Activated T-helper 2 cell treated with anti-CD3 and anti-CD28 coated beads, Interferon-gamma antibody, Interleukin-2, Interleukin-4, amounts not matched to agents 10 μg/mL and 5 μg/mL and 100 μg/mL, durations not matched to agents 14 hours and 24 hours and 36 hours (primary cell): Measurements from ENCODE around the gene GAN. TPM values are rescaled to one million over a fixed set of nuclear protein-coding genes. Genes with fewer than 3 reads are reported as not detected.
"Not testable (repeated sequence)": the region's sequence is repeated elsewhere in the genome, so short reads cannot be mapped to it uniquely, and the experiment has no call there.

ENCODE experiments used
- DNase-seq: peaks from one replicate; pipeline ENCODE4 v3.0.0; 2021; ENCODE audit warnings: low spot score
- H3K27ac Mint-ChIP-seq: one replicate; pipeline ENCODE4 v1.8.0; 2021; ENCODE audit warnings: mixed read lengths
- H3K27me3 Mint-ChIP-seq: one replicate; pipeline ENCODE4 v1.8.0; 2021; ENCODE audit warnings: low read depth, mixed read lengths
- H3K36me3 Mint-ChIP-seq: one replicate; pipeline ENCODE4 v1.8.0; 2021; ENCODE audit warnings: low read depth, mixed read lengths
- H3K4me1 Mint-ChIP-seq: one replicate; pipeline ENCODE4 v1.8.0; 2021; ENCODE audit warnings: low read depth, mixed read lengths
- H3K4me3 Mint-ChIP-seq: one replicate; pipeline ENCODE4 v1.8.0; 2021; ENCODE audit warnings: low read depth, mild to moderate bottlenecking, moderate library complexity, mixed read lengths
- H3K9me3 Mint-ChIP-seq: one replicate; pipeline ENCODE4 v1.8.0; 2021; ENCODE audit warnings: mixed read lengths
- intact Hi-C: fragments of 100-400 bp; cut with micrococcal nuclease; formaldehyde crosslinking; loops from one replicate; pipeline ENCODE4 v1.15.1; 2023
- total RNA-seq: library from RNA; stranded (reverse); gene quantifications from 2 replicates; pipeline ENCODE4 v1.2.3, GENCODE V29; 2022

GAN gene
- total RNA-seq, 1 donor from 2014 or later, result 14.6 TPM

- Mint-ChIP-seq H3K27me3 (peaks cover under 1% of the 10 kb centered on the region), H3K9me3 (no peaks in the 10 kb centered on the region), H3K36me3 (no peaks in the 10 kb centered on the region), H3K4me3 (no peak overlapping the region), H3K4me1 (peaks cover 3% of the 10 kb centered on the region), H3K27ac (no peak overlapping the region)
- no peak for DNase-seq
- intact Hi-C loops, result no loop called here
These were observed 82.5 kb downstream of the GAN start for GRCh38 chr16:81397058-81397878.

- H3K9me3 Mint-ChIP-seq, result no peaks in the 10 kb centered on the region
- intact Hi-C loops, result no loop called here
- H3K27me3 Mint-ChIP-seq, result peaks cover 2% of the 10 kb centered on the region
- no peak overlapping the region for H3K27ac Mint-ChIP-seq
- DNase-seq, result no peak
- H3K4me1 Mint-ChIP-seq, result peaks cover 3% of the 10 kb centered on the region
- no peak overlapping the region for H3K4me3 Mint-ChIP-seq
- no peaks in the 10 kb centered on the region for H3K36me3 Mint-ChIP-seq
These were observed 83.2 kb downstream of the GAN start for GRCh38 chr16:81397879-81398520.

GRCh38 chr16:81399909-81400308, 85.1 kb downstream of the GAN start:
- DNase-seq, result no peak
- no peaks in the 10 kb centered on the region for H3K9me3 Mint-ChIP-seq
- intact Hi-C loops, result loop anchor here (5.0 to 10.0 kb wide), 2 partner anchors 33 to 295 kb away; no protein-coding TSS in a partner anchor
- H3K4me1 Mint-ChIP-seq, result peaks cover 2% of the 10 kb centered on the region
- H3K27ac Mint-ChIP-seq, result no peak overlapping the region
- no peaks in the 10 kb centered on the region for H3K36me3 Mint-ChIP-seq
- H3K4me3 Mint-ChIP-seq, result no peak overlapping the region
- H3K27me3 Mint-ChIP-seq, result peaks cover 2% of the 10 kb centered on the region

- Mint-ChIP-seq H3K4me1 (peaks cover 2% of the 10 kb centered on the region), H3K9me3 (no peaks in the 10 kb centered on the region), H3K4me3 (no peak overlapping the region), H3K27ac (no peak overlapping the region), H3K27me3 (peaks cover 4% of the 10 kb centered on the region), H3K36me3 (no peaks in the 10 kb centered on the region)
- intact Hi-C loops, result loop anchor here (5.0 to 10.0 kb wide), 2 partner anchors 34 to 294 kb away; no protein-coding TSS in a partner anchor
- DNase-seq, result no peak
These were observed 86.5 kb downstream of the GAN start for GRCh38 chr16:81401035-81401950.

GRCh38 chr16:81403208-81403600, 88.4 kb downstream of the GAN start:
- Mint-ChIP-seq H3K27me3 (peaks cover 5% of the 10 kb centered on the region), H3K36me3 (no peaks in the 10 kb centered on the region), H3K27ac (no peak overlapping the region), H3K4me3 (no peak overlapping the region), H3K4me1 (peaks cover 2% of the 10 kb centered on the region), H3K9me3 (no peaks in the 10 kb centered on the region)
- no peak for DNase-seq
- intact Hi-C loops, result loop anchor here (1.0 to 10.0 kb wide), 4 partner anchors 36 to 320 kb away; no protein-coding TSS in a partner anchor

GRCh38 chr16:81403601-81404391, 89.0 kb downstream of the GAN start:
- intact Hi-C loops, result loop anchor here (1.0 to 10.0 kb wide), 4 partner anchors 36 to 320 kb away; no protein-coding TSS in a partner anchor
- Mint-ChIP-seq H3K9me3 (no peaks in the 10 kb centered on the region), H3K4me3 (no peak overlapping the region), H3K27ac (no peak overlapping the region), H3K4me1 (peaks cover 2% of the 10 kb centered on the region), H3K36me3 (no peaks in the 10 kb centered on the region), H3K27me3 (peaks cover 8% of the 10 kb centered on the region)
- peak; percentile 71 for DNase-seq

- H3K27me3 Mint-ChIP-seq, result peaks cover 12% of the 10 kb centered on the region
- H3K4me3 Mint-ChIP-seq, H3K9me3 Mint-ChIP-seq, H3K4me1 Mint-ChIP-seq, DNase-seq, H3K36me3 Mint-ChIP-seq, H3K27ac Mint-ChIP-seq: not testable (repeated sequence)
- intact Hi-C loops, result loop anchor here (10.0 kb wide), 1 partner anchor 290 kb away; no protein-coding TSS in a partner anchor
These were observed 90.2 kb downstream of the GAN start for GRCh38 chr16:81405002-81405401.

GRCh38 chr16:81405702-81406113, 90.9 kb downstream of the GAN start:
- H3K9me3 Mint-ChIP-seq, result no peaks in the 10 kb centered on the region
- intact Hi-C loops, result loop anchor here (10.0 kb wide), 1 partner anchor 289 kb away; no protein-coding TSS in a partner anchor
- H3K36me3 Mint-ChIP-seq, result no peaks in the 10 kb centered on the region

GRCh38 chr16:81408409-81408950, 93.7 kb downstream of the GAN start:
- no peaks in the 10 kb centered on the region for H3K9me3 Mint-ChIP-seq
- DNase-seq, result no peak
- intact Hi-C loops, result loop anchor here (10.0 kb wide), 1 partner anchor 286 kb away; no protein-coding TSS in a partner anchor
- peaks cover 10% of the 10 kb centered on the region for H3K27me3 Mint-ChIP-seq
- H3K4me1 Mint-ChIP-seq, result no peaks in the 10 kb centered on the region
- no peak overlapping the region for H3K4me3 Mint-ChIP-seq
- no peak overlapping the region for H3K27ac Mint-ChIP-seq
- H3K36me3 Mint-ChIP-seq, result no peaks in the 10 kb centered on the region

More at GRCh38 chr16:81405702-81406113, 90.9 kb downstream of the GAN start:
- no peak for DNase-seq
- H3K4me1 Mint-ChIP-seq, result peaks cover 2% of the 10 kb centered on the region
- no peak overlapping the region for H3K4me3 Mint-ChIP-seq
- H3K27ac Mint-ChIP-seq, result no peak overlapping the region
- peaks cover 12% of the 10 kb centered on the region for H3K27me3 Mint-ChIP-seq

- H3K27ac Mint-ChIP-seq, result no peak overlapping the region
These were observed 94.3 kb downstream of the GAN start for GRCh38 chr16:81409016-81409556.

GRCh38 chr16:81410643-81411293, 96.0 kb downstream of the GAN start:
- H3K4me3 Mint-ChIP-seq, result no peak overlapping the region
- H3K4me1 Mint-ChIP-seq, result no peaks in the 10 kb centered on the region
- intact Hi-C loops, result no loop called here
- H3K9me3 Mint-ChIP-seq, result no peaks in the 10 kb centered on the region
- peaks cover 16% of the 10 kb centered on the region for H3K27me3 Mint-ChIP-seq
- H3K27ac Mint-ChIP-seq, result no peak overlapping the region
- no peaks in the 10 kb centered on the region for H3K36me3 Mint-ChIP-seq
- no peak for DNase-seq

More at GRCh38 chr16:81409016-81409556, 94.3 kb downstream of the GAN start:
- Mint-ChIP-seq H3K36me3 (no peaks in the 10 kb centered on the region), H3K9me3 (no peaks in the 10 kb centered on the region), H3K4me1 (no peaks in the 10 kb centered on the region), H3K27me3 (peaks cover 13% of the 10 kb centered on the region), H3K4me3 (no peak overlapping the region)
- intact Hi-C loops, result loop anchor here (10.0 kb wide), 1 partner anchor 286 kb away; no protein-coding TSS in a partner anchor
- DNase-seq, result no peak
